Fibroblast of the conjunctiva (primary cell): Measurements from ENCODE around the gene TUBB2A.
"Not testable (repeated sequence)": the region's sequence is repeated elsewhere in the genome, so short reads cannot be mapped to it uniquely, and the experiment has no call there.

Experiments
- DNase-seq: peaks from one replicate; pipeline ENCODE4 v3.0.0-alpha.2; 2010; ENCODE audit warnings: low read depth

TUBB2A gene

DNA sequence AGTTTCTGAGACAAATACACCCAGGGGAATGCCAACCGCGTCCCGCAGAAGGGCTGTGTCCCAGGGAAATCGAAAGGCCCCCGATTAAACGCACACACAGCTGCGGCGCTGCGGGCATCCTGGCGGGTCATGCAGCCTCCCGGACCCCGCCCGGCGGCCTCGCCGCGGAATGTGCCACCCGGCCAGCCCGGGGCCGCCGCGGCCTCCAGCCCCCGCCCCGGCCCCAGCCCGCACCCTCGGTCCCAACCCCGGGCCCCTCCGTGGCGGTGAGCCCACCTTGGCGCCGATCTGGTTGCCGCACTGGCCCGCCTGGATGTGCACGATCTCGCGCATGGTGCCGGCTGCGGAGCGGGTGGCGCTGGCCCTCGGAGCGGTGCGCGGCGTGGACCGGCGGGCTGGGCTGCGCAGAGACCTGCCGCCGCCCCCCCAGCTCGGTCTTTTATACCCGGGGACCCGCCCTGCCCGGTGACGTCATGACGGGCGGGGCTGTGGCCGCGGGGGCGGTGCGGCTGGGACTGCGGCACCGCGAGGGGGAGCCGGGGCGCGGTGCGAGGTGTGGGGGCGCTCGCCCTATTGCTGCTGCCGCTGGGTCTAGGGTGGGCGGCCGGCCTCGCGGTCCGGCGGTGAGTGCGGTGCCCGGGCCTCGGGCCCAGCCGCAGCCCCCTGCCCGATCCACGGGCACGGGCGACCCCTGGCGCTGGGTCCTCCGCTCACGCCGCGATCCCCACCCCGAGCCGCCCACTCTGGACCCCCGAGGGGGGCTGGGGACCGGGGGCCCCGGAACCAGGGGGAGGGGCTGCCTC is at the start of gene TUBB2A:
TSS of gene TUBB2A (minus strand) at position 414 of the 803 bp plus-strand sequence. CDS start at position 333, 81 bp downstream.
- DNase-seq, result peak; percentile 62

DNA sequence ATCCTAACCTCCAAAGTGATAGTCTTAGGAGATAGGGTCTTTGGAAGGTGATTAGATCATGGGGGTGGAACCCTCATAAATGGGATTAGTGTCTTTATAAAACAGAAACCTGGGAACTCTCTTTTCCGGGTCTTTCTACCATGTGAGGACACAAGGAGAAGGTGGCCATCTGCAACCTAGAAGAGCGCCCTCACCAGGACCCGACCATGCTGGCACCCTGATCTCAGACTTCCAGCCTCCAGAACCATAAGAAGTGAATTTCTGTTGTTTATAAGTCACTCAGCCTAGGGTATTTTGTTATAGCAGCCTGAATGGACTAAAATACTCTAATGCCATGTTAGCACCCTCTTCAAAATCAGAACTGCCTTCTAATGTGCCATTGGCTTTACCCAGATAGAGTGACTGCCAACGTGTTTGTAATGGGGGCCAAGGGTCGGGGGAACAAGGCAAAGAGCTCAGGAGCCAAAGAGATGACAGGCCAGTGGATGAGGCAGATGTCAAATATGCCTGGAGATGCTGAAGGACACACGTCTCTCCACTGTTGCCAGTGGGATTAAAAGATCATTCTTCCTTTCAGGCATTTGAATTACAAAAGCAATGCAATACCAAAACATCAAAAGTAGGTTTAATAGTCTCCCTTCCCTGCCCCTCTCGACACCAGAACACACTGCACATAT is 49.1 kb upstream of the TUBB2A start:
- DNase-seq, result no peak

DNA sequence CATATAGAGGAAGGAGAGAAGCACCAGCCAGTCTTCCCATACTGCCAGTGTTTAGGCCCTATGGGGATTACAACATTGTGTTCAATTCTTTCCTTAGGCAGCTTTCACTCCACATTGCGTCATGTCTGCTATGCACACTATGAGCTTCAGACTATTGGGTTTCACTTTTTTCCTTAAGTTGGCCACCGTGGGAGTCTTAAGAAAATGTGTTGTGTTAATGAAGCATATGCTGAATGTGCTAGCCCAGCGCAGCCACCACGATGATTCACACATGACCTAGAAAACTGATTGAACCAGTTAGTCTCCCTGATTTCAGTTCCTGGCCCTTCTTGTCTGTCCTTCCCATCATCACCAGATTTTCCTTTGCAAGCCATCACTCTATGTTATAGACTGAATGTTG is 48.6 kb upstream of the TUBB2A start:
- DNase-seq, result peak; percentile 95

DNA sequence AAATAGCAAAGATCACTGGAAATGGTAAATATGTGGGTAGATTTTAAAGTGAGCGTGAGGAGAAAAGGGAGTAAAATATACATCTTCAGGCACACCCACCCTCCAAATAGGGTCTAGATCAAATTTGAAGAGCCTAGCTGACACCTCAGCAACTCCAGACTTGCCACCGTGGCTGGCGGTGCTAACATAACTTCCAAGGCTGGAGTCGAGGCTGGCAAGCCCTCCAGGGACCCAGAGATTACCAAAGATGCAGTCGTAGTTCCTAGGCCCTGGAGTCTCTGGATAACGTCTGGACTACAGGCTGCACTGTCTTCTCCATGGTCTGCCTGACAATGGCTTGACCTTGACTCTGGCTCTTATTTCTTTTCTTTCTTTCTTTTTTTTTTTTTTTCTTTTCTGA is 47.6 kb upstream of the TUBB2A start:
- no peak for DNase-seq

DNA sequence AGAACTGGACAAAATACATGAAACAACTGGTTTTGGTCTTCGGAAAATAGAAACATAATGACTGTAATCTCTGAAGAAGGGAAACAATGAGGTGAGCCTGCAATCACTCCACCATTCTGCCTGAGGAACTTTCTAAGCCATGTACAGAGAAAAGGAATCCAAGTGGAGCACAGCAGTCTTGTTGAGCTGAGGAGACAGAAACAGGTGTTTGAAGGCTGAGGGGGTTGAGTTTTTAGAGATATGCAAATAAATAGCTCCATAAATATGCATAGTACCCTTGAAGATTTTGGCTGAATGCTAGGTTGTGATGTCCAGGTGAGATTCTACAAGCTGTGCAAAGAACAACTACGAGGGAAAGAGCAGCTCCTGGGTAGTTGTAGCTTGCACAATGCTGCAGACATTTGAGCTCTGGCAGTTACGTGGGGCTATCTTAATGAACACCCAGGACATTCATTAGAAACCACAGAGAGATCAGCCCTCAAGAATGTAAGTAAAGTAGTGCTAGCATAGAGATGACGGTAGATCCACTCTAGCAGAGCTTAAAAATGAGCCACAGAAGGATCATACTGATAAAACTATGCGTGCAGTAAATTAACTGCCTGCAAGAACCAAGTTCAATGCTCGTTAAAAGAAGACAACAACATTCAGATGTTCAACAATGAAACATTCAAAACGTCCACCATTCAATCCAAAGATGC is 45.8 kb upstream of the TUBB2A start:
- DNase-seq, result no peak

DNA sequence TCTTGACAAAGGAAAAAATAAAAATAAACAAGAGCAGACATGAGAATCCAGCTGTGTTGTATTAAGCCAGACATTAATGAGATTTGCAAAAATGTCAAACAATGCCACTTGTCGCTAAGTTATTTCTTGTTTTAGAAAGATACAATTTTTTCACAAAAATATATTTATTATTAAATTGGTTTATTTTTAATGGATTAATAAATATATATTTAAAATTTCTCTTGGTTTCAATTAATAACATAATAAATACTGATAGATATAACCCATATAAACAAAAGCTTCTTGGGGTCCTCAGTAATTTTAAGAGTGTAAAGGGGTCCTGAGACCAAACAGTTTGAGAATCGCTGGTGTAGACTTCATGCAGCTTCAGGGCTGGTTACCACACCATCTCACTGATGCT is 44.0 kb upstream of the TUBB2A start:
- no peak for DNase-seq

DNA sequence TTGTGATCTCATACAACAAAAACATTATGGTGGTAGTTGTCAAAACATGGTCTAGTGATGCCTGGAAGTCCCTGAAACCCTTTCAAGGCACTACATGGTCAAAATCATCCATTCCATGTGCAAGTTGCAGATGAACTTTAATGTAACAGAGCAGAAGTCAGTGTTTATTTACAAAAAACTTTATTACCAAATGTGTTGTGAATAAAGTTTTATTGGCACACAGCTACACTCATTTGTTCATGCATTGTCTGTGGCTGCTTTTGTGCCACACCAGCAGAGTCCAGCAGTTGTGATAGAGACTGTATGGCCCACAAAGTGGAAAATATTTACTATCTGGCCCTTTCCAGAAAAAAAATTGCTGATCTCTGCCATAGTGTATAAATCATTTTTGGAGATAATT is 43.3 kb upstream of the TUBB2A start:
- no peak for DNase-seq

DNA sequence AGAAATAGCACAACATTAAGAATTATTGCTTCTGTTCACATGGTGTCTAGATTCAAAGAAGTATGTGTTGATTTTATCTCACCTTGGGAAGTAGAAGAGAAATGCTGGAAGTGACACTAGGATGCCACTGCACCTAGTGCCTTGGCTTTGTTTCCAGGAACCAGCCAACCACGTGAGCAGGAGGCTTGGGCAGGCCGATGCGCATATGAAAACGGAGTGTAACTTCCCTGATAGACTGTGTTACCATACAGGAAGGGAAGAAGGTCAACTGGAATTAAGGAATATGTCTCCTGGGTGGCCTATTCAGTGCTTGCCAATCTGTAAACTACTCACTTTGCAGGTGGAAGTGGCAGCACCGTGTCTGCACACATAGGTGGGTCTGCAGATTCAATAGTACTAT is 42.0 kb upstream of the TUBB2A start:
- DNase-seq, result no peak

DNA sequence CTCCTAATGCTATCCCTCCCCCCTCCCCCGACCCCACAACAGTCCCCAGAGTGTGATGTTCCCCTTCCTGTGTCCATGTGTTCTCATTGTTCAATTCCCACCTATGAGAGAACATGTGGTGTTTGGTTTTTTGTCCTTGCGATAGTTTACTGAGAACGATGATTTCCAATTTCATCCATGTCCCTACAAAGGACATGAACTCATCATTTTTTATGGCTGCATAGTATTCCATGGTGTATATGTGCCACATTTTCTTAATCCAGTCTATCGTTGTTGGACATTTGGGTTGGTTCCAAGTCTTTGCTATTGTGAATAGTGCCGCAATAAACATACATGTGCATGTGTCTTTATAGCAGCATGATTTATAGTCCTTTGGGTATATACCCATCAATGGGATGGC is 40.4 kb upstream of the TUBB2A start:
- not testable (repeated sequence) for DNase-seq

DNA sequence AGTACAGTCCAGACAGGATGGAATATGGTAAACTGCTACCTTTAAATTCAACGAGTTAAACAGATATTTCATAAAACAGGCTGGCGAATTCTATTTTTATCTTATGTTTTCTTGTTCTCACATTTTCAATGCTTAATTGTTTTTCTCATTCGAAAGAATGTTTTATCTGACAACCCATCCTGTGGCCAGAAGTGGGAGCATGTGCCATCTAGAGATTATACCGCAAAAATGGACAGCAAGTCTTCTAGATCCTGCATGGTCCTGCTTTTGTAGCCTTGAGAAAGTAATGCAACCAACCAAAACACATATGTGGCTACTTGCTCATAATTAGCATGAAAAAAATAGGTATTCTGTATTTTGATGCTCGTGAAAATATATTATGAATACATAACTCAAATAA is 39.4 kb upstream of the TUBB2A start:
- no peak for DNase-seq

DNA sequence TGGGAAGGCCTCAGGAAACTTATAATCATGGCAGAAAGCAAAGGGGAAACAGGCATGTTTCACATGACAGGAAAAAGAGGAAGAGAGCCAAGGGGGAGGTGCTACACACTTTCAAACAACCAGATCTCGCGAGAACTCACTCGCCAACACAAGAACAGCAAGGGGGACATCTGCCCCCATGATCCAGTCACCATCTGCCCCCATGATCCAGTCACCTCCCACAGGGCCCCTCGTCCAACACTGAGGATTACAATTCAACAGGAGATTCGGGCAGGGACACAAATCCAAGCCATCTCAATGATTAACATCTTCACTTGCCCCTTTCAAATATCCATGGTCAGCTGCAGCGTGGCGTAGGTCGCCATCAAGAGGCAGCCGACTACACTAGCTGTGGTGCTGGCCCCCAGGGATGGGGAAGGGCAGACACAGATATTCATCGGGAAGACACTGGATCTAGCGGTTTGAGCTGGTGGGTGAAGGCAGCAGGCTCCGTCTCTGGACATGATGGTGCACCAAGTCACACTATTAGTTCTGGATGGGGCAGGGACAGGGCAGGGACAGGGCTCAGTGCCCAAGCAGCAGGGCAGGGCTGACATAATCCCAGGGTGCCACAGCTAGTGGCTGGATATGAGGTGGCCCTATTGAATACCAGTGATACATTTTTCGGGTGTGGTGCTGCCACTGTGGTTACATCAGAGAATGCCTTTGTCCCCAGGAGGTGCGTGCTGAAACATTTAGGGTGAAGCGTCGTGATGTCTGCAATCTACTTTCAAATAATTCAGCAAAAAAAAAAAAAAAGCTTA is 38.6 kb upstream of the TUBB2A start:
- DNase-seq, result no peak

DNA sequence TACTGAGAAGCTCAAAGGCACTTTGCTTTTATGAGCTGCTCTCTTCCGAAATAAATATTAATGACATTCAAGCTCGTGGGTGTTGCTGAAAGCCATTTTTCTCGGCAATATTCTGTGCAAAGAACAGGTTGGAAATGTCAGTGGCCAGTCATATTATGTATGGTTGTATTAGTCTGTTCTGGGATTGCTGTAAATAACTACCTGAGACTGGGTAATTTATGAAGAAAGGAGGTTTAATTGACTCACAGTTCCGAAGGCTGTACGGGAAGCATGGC is 38.0 kb upstream of the TUBB2A start:
- DNase-seq, result no peak

DNA sequence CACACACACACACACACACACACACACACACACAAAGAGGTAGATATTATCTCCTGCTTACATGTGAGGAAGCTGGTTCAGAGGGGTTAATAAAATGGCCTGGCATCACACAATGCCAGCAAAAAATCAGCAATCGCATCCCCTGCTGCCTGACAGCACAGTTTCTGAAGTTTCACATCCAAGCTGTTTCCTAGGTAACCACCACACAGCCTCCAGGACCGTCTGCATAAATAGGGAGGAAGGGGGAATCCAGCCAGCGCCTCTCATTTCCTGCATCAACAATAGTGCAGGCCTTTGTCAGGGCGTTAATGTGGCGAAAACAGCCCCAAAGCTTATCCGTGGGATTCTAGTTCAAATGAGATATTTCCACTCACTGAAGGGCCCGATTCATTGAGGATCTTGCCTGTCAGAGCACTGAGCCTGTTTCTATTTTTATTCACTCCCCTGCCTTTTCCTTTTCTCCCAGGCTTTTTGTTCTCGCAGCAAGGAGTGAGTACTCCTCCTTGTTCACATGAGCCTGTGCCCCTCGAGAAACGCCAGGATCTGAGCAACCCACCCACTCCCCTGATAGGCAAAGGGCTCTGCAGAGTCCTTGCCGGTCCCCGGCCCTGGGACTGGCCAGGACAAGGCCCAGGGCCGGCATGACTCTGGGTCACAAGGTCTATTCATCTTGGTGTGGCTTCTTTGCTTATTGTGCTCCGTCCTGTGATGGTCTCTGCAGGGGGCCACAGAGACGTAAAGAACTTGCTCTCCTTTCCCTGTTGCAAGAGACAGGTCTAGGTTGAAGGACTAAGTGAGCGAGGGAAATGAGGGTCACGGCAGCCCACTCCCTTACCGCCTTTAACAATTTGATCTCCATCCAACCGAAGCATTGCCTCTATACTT is 37.4 kb upstream of the TUBB2A start:
- DNase-seq, result peak; percentile 9

DNA sequence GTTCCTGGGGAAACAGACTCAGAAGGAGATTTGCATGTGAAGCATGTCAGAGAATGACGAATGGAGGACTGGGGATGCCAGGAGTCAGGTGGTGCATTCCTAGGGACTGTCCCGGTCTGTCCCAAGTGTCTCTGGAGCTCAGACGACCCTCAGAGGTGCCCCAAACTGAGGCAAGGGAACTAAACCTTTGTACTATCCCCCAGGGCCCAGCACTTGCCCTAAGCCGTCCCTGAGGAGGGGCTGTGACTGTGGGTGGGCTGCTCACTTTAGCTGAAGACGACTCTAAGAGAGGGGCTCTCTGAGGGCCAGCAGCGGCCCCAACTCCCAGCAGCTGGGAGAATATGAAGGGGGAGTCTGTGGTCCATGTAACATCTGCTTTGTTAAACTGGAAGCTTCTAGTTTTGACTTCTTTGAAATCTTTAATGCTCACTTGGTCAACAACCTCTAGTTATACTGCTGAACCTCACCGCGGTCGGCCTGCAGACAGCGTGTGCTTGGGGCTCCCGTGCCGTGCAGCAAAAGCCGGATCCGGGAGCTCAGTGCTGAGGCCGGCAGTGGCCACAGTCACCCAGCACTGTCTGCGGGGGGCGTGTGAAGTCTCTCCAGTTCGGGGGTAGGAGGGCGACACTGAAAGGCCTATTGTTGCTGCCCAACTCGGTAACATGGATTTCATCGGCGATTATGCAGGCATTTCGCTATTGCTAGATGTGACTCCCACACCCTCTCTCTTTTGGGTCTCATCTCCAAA is 35.9 kb upstream of the TUBB2A start:
- no peak for DNase-seq

DNA sequence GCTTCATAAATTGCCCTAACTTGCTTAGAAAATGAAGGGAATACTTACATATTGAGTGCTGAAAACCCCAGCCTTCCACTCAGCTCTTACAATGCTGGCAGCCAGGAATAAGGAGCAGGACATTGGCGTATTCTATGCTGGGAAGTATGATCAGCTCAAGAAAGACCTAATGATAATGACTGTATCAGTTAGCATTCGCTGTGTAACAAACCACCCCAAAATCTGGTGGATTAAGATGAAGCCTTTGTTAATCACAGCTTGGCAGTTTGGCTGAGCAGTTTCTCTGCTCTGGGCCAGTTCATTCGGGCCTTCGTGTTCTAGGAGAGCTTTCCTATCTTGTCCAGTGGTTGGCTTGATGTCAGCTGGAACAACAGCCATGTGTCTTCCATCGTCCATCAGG is 33.4 kb upstream of the TUBB2A start:
- DNase-seq, result no peak

DNA sequence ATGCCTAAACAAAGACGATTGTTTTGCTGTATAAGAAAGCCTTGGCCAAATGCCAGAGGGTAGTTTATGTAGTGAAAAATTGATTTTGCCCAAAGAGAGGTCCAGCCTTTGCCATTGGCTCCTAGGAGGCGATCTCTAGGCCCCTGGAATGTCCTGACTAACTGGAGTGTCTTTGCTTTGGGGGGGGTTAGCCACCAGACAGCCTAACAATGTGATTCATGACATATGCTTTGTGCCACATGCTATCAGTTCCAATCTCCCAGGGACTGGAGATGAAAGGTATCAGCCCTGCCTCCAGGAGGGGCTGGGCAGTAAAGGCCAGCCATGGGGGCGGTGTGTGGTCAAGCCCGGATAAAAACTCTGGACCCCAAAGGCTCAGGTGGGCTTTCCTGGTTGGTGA is 32.7 kb upstream of the TUBB2A start:
- DNase-seq, result no peak

DNA sequence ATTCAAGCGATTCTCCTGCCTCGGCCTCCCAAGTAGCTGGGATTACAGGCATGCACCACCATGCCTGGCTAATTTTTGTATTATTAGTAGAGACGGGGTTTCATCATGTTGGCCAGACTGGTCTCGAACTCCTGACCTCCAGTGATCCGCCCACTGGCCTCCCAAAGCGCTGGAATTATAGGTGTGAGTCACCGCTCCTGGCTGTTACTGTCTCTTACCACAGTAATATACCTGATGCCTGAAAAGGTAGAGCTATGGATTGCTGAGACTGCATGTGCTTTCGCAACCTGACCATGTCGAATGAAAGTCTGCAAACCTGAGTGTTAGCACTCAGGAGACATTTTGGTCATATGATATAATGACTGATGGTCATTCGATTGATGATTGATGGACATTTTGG is 31.8 kb upstream of the TUBB2A start:
- DNase-seq, result not testable (repeated sequence)

DNA sequence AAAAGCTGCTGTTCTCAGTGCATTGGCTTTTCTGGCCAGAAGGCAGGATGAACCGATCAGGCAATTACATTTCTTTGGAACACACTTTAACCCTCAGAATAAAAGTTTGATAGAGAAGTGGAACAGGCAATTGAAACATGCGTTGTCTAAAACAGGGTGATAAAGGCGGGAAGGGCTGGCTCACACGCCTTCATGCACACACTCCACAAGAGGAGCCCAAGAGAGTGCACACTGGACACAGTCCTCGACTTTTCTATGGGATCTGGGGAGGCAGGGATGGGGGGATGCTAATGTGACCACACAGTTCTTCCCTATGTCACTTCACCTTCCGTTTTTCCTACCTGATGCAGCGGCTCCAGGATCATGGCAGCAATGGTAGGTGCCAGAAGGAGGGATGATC is 30.9 kb upstream of the TUBB2A start:
- DNase-seq, result no peak

DNA sequence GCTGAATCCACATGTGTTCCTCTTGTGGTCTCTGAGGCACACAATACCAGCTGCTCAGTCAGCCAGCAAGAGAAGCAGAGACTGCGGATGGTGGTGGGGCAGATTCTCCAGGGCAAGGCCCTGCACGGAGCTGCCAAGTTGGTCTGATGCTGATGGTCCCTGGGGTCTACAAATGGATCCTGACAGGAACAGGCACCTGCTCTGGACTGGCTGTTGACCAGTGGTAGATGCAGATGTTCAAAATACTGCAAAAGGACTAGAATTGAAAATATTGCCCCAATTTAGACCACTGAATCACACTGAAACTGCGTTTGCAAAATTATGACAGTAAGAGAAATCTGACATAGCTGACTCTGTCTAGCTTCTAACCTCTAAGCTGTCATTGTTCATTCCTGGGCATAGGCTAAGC is 29.6 kb upstream of the TUBB2A start:
- no peak for DNase-seq

DNA sequence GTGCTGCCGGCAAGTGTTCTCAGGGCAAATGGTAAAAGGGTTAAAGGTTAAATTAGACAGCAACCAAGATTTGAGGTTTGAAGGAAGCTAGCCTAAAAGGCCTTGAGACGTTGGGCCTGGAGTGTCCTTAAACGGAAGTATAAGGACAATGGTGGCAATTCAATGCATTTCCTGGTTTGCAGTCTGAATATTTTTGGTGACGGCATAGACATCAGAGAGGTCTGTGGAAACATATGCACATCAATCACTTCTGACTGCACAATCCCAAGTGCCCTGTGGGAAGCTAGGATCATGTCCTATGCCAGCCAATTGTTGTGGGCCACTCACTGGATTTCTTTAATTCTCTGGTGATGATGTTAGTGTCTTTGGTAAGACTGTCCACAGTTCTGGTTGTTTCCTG is 25.7 kb upstream of the TUBB2A start:
- no peak for DNase-seq

DNA sequence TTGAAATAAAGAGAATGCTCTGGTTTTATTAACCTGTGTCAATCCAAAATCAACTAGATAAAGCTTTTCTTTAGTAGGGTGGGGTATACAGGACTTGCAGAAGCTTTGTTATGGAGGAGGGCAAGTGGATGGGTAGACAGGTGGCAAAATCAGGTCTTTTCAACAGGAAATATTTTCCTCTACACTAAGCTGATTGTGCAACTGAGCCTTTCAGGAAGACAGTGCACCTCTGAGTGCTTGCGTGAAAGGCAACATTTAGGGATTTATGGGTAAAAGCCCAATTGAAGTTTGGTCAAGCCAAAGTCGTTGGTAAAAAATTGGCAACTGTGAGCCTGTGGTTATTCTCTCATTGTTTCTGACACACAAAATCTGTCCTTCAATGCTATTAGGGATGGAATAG is 23.8 kb upstream of the TUBB2A start:
- no peak for DNase-seq
